ENCODE data around the gene CEP290.

- TF ChIP-seq CTCF (IDR thresholded peaks at IDR 0.05) (no peak), EP300 (IDR thresholded peaks at IDR 0.05) (no peak), POLR2A (IDR thresholded peaks at IDR 0.05) (no peak)
Observed at GRCh38 chr12:88083634-88084033, 58.3 kb downstream of the CEP290 start.
